ENCODE results near the gene GRIK4.
A peak's percentile ranks its signal among the peaks of the same experiment; 100 is the strongest.

The GRIK4 gene

DNA sequence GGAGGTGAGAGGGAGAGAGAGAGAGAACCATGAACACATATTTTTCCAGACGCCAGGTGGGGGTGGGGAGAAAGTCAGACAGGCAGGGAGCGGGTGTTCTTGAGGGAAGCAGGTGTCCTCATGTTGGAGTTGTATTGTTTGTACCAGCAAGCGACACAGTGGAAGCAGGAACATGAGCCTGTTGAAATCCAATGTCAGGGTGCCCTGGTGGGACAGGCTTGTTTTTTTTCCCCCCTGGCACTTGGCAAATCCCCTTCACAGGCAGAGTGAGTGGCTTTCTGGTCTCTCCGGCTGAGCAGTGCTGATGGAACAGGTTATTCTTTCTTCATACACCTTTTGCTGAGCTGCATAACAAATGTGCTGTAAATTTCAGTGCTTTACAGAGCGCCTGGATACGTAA lies 125.6 kb downstream of the GRIK4 start:
- TF ChIP-seq, protein P1, sequence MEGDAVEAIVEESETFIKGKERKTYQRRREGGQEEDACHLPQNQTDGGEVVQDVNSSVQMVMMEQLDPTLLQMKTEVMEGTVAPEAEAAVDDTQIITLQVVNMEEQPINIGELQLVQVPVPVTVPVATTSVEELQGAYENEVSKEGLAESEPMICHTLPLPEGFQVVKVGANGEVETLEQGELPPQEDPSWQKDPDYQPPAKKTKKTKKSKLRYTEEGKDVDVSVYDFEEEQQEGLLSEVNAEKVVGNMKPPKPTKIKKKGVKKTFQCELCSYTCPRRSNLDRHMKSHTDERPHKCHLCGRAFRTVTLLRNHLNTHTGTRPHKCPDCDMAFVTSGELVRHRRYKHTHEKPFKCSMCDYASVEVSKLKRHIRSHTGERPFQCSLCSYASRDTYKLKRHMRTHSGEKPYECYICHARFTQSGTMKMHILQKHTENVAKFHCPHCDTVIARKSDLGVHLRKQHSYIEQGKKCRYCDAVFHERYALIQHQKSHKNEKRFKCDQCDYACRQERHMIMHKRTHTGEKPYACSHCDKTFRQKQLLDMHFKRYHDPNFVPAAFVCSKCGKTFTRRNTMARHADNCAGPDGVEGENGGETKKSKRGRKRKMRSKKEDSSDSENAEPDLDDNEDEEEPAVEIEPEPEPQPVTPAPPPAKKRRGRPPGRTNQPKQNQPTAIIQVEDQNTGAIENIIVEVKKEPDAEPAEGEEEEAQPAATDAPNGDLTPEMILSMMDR (IDR thresholded peaks at IDR 0.05; ENCODE audit: low read depth, low read length) = no peak
- no peak for DNase-seq (ENCODE audit: low read depth, low spot score)
- H3K4me3 ChIP-seq (ENCODE audit: low read depth, low read length) = no peak overlapping the region
- in situ Hi-C loops (cut with HindIII; ENCODE audit: low sequenced_read_pairs) = no loop called here

- DNase-seq (ENCODE audit: low read depth, low spot score) = no peak
- in situ Hi-C loops (cut with HindIII; ENCODE audit: low sequenced_read_pairs) = no loop called here
- TF ChIP-seq, protein P1 (IDR thresholded peaks at IDR 0.05; ENCODE audit: low read depth, low read length) = no peak
- H3K4me3 ChIP-seq (ENCODE audit: low read depth, low read length) = no peak overlapping the region
Observed at GRCh38 chr11:120642196-120642894, 130.8 kb downstream of the GRIK4 start.

GRCh38 chr11:120643284-120643683 lies 131.7 kb downstream of the GRIK4 start:
- no peak for DNase-seq (ENCODE audit: low read depth, low spot score)

DNA sequence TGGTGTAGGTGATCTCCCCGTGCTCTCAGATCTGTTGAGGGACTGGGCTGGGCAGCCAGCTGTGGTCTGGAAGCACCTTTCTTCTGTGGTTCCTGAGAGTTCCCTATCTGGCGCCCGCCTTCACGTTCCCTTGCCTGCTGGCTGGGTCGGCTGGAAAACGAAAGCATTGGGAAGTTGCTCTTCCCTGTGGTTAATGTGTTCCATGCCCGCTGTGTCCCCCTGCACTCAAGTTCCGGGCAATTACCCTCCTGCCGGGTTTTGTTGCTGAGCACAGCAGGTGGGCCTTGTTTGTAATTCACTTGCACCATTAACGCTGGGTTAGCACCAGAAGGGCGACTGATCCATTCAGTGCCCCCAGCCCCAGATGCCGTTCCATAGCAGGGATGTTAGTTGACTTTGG lies 134.1 kb downstream of the GRIK4 start:
- peak; percentile 5 for DNase-seq (ENCODE audit: low read depth, low spot score)
- in situ Hi-C loops (cut with HindIII; ENCODE audit: low sequenced_read_pairs) = no loop called here
- H3K4me3 ChIP-seq (ENCODE audit: low read depth, low read length) = no peak overlapping the region

More at GRCh38 chr11:120643284-120643683, 131.7 kb downstream of the GRIK4 start:
- TF ChIP-seq, protein P1 (IDR thresholded peaks at IDR 0.05; ENCODE audit: low read depth, low read length) = no peak
- no peak overlapping the region for H3K4me3 ChIP-seq (ENCODE audit: low read depth, low read length)
- in situ Hi-C loops (cut with HindIII; ENCODE audit: low sequenced_read_pairs) = no loop called here

DNA sequence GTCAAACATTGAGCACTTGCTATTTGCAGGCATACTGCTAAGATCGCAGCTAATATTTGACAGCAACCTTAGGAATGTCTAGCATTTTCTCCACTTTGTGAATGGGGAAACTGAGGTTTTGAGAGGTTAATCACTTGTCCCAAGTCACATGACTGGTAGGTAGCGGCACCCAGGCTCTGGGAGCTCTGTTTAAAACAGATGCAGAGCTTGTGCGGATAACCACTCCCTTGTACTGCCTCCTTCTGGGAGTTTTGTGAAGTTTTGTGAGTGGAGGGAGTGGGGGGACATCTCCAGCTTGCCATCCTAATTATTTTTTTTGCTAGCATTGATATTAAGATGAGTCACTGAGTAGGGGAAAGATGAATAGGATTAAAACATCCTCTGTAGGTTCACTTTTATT lies 134.7 kb downstream of the GRIK4 start:
- in situ Hi-C loops (cut with HindIII; ENCODE audit: low sequenced_read_pairs) = no loop called here
- DNase-seq (ENCODE audit: low read depth, low spot score) = no peak
- TF ChIP-seq, protein P1 (IDR thresholded peaks at IDR 0.05; ENCODE audit: low read depth, low read length) = no peak
- H3K4me3 ChIP-seq (ENCODE audit: low read depth, low read length) = no peak overlapping the region

More for the DNA sequence above, 134.1 kb downstream of the GRIK4 start:
- TF ChIP-seq, protein P1 (IDR thresholded peaks at IDR 0.05; ENCODE audit: low read depth, low read length) = no peak

GRCh38 chr11:120647681-120648080 lies 136.1 kb downstream of the GRIK4 start:
- in situ Hi-C loops (cut with HindIII; ENCODE audit: low sequenced_read_pairs) = no loop called here
- DNase-seq (ENCODE audit: low read depth, low spot score) = no peak
- H3K4me3 ChIP-seq (ENCODE audit: low read depth, low read length) = no peak overlapping the region
- TF ChIP-seq, protein P1 (IDR thresholded peaks at IDR 0.05; ENCODE audit: low read depth, low read length) = no peak

Data from astrocyte of the spinal cord (primary cell).